Endothelial cell of umbilical vein (primary cell): ENCODE measurements around the gene HDAC7. TPM values are rescaled to one million over a fixed set of nuclear protein-coding genes. Genes with fewer than 3 reads are reported as not detected.

Experiments
- BruUV-seq: library from RNA; stranded (reverse); fragments of 400-500 nt; replicated peaks from 2 replicates; lab custom pipeline; 2021; lab: Mats Ljungman, UMichigan
- CTCF ChIA-PET: fragments of 300-600, 350-600 bp; sonication (Branson Sonifier 250); formaldehyde crosslinking; loops from one replicate; lab custom pipeline; 2021; ENCODE audit warnings: antibody characterized with exemption, inconsistent platforms; lab: Charles Lee
- POLR2A ChIA-PET: fragments of 300-600, 350-600 bp; sonication (Branson Sonifier 250); formaldehyde crosslinking; loops from one replicate; lab custom pipeline; 2021; ENCODE audit warnings: antibody characterized with exemption, inconsistent platforms; lab: Charles Lee
- DNase-seq: peaks from one replicate; pipeline ENCODE4 v3.0.0-alpha.2; 2011; ENCODE audit warnings: low read depth, low spot score
- FAIRE-seq: peaks from 2 replicates; lab custom pipeline; 2011; peaks lifted over from hg19 to GRCh38; lab: Jason Lieb, UNC
- H2AFZ ChIP-seq: 2 replicates; pipeline ENCODE4 v1.6.0; 2012; ENCODE audit warnings: low read depth, low read length, control low read depth, inconsistent platforms
- H3K27ac ChIP-seq: 2 replicates; pipeline ENCODE4 v1.5.1; 2011; ENCODE audit warnings: low read depth, mild to moderate bottlenecking, control low read depth, low read length, moderate library complexity; ENCODE audit not compliant: insufficient read depth
- H3K27me3 ChIP-seq, 2 experiments: 2 replicates each; pipeline versions ENCODE4 v1.6.0 to v1.6.1; 2011; ENCODE audit warnings: low read length in 2 of 2, mixed read lengths in 1 of 2; ENCODE audit not compliant: control insufficient read depth in 2 of 2, insufficient read depth in 2 of 2
- H3K36me3 ChIP-seq, 2 experiments: 2 replicates in 1 of 2; 3 replicates in 1 of 2; pipeline ENCODE4 v1.5.1; 2011; ENCODE audit warnings: low read length in 2 of 2, mild to moderate bottlenecking in 1 of 2, moderate library complexity in 1 of 2; ENCODE audit not compliant: control insufficient read depth in 2 of 2, insufficient read depth in 2 of 2; ENCODE audit errors: extremely low read depth in 1 of 2
- H3K4me1 ChIP-seq: 3 replicates; pipeline ENCODE4 v1.5.1; 2011; ENCODE audit warnings: mild to moderate bottlenecking, low read length; ENCODE audit not compliant: control insufficient read depth, insufficient read depth; ENCODE audit errors: extremely low read depth
- H3K4me2 ChIP-seq: 2 replicates; pipeline ENCODE4 v1.6.1; 2011; ENCODE audit warnings: low read length, control low read depth, mixed read lengths; ENCODE audit not compliant: insufficient read depth
- H3K4me3 ChIP-seq, 3 experiments: fragments of 200-600 bp in 1 of 3; sonication (generic), shearing (Covaris generic) in 1 of 3; replicated peaks in 1 of 3; 2 replicates each; pipeline ENCODE4 v1.5.1; 2011 to 2016; ENCODE audit warnings: control low read depth in 3 of 3, low read length in 3 of 3, mild to moderate bottlenecking in 2 of 3, inconsistent platforms in 1 of 3, low read depth in 1 of 3, moderate library complexity in 1 of 3; ENCODE audit not compliant: insufficient read depth in 1 of 3
- H3K79me2 ChIP-seq: 2 replicates; pipeline ENCODE4 v1.6.0; 2012; ENCODE audit warnings: low read length, inconsistent platforms; ENCODE audit not compliant: control insufficient read depth, insufficient read depth
- H3K9ac ChIP-seq: replicated peaks from 2 replicates; pipeline ENCODE3; 2011; ENCODE audit warnings: low read length, control low read depth; ENCODE audit not compliant: insufficient read depth; ENCODE audit errors: extremely low read depth
- H3K9me1 ChIP-seq: replicated peaks from 3 replicates; pipeline ENCODE4 v1.6.0; 2011; ENCODE audit warnings: mild to moderate bottlenecking, low read length; ENCODE audit not compliant: control insufficient read depth, insufficient read depth; ENCODE audit errors: extremely low read depth
- H3K9me3 ChIP-seq: replicated peaks from 2 replicates; pipeline ENCODE4 v1.5.1; 2012; ENCODE audit warnings: low read length, inconsistent platforms; ENCODE audit not compliant: control insufficient read depth, insufficient read depth
- H4K20me1 ChIP-seq: replicated peaks from 2 replicates; pipeline ENCODE3; 2011; ENCODE audit warnings: mild to moderate bottlenecking, low read length; ENCODE audit not compliant: control insufficient read depth, insufficient read depth; ENCODE audit errors: extremely low read depth
- CTCF ChIP-seq, 2 donors: IDR thresholded peaks; 1 replicate in 1 of 2; 2 replicates in 1 of 2; pipeline ENCODE4 v1.5.1; 2011; ENCODE audit warnings: low read length in 2 of 2, mild to moderate bottlenecking in 2 of 2, moderate library complexity in 2 of 2, control low read depth in 1 of 2, inconsistent platforms in 1 of 2, low read depth in 1 of 2; ENCODE audit not compliant: insufficient read depth in 1 of 2; ENCODE audit errors: extremely low read depth in 1 of 2
- EZH2 ChIP-seq: IDR thresholded peaks from 2 replicates; pipeline ENCODE4 v1.6.1; 2012; ENCODE audit warnings: borderline replicate concordance, low read depth, mild to moderate bottlenecking, moderate library complexity, low read length, inconsistent platforms; ENCODE audit not compliant: severe bottlenecking
- FOS ChIP-seq: IDR thresholded peaks from 2 replicates; pipeline ENCODE4 v1.6.1; 2011; ENCODE audit warnings: mild to moderate bottlenecking, low read length, moderate library complexity, borderline replicate concordance; ENCODE audit not compliant: insufficient read depth
- GATA2 ChIP-seq: IDR thresholded peaks from 2 replicates; pipeline ENCODE4 v1.7.0; 2011; ENCODE audit warnings: low read depth, mild to moderate bottlenecking, moderate library complexity, mixed read lengths, low read length; ENCODE audit not compliant: insufficient read length, insufficient read depth
- JUN ChIP-seq: IDR thresholded peaks from 2 replicates; pipeline ENCODE4 v1.6.1; 2011; ENCODE audit warnings: borderline replicate concordance, low read depth; ENCODE audit not compliant: insufficient read length, insufficient read depth
- MAX ChIP-seq: IDR thresholded peaks from 2 replicates; pipeline ENCODE4 v1.6.1; 2011; ENCODE audit not compliant: insufficient read depth, insufficient read length
- MYC ChIP-seq: IDR thresholded peaks from one replicate; pipeline ENCODE4 v1.6.1; 2011; ENCODE audit warnings: mild to moderate bottlenecking, low read depth, low read length
- POLR2A ChIP-seq: IDR thresholded peaks from 2 replicates; pipeline ENCODE4 v1.6.1; 2012; ENCODE audit warnings: low read depth, mild to moderate bottlenecking, control low read depth, low read length
- POLR2AphosphoS5 ChIP-seq: IDR thresholded peaks from 2 replicates; pipeline ENCODE4 v1.6.1; 2012; ENCODE audit warnings: low read depth, mild to moderate bottlenecking, control low read depth, low read length, moderate library complexity; ENCODE audit not compliant: insufficient read depth
- dilution Hi-C: fragments of 300-500 bp; cut with MboI; formaldehyde crosslinking; loops from one replicate; pipeline ENCODE4 v1.15.0; 2019; ENCODE audit warnings: low sequenced_read_pairs; ENCODE audit not compliant: extremely low pct_ligation_motif_present
- intact Hi-C: fragments of 100-400 bp; cut with micrococcal nuclease; formaldehyde crosslinking; loops from one replicate; pipeline ENCODE4 v1.10.0; 2022
- polyA plus RNA-seq, 4 experiments: library from polyadenylated mRNA; depleted of rRNA in 3 of 4; stranded (reverse) in 3 of 4; unstranded in 1 of 4; fragments of >200 nt; gene quantifications; 2 replicates each; pipeline versions ENCODE4 v1.2.1 to v1.2.3, GENCODE V29; 2011 to 2012; ENCODE audit warnings: missing spikeins in 1 of 4
- total RNA-seq: library from RNA; stranded (reverse); gene quantifications from 2 replicates; pipeline ENCODE4 v1.2.3, GENCODE V29; 2021

The HDAC7 gene
- total and polyA plus RNA-seq, 2 donors (not counting 3 experiments of a cell fraction or from before 2014, with no cell fraction given) = 119 to 249 TPM

- no peaks in the 10 kb centered on the region for H3K9me3 ChIP-seq
Observed at GRCh38 chr12:47785036-47785886, 34.4 kb downstream of the HDAC7 start.

More at GRCh38 chr12:47785036-47785886, 34.4 kb downstream of the HDAC7 start:
- H3K79me2 ChIP-seq = no peaks in the 10 kb centered on the region
- H3K4me2 ChIP-seq = no peak overlapping the region
- no peak overlapping the region for H3K9ac ChIP-seq
- FAIRE-seq (no peak), DNase-seq (no peak)
- POLR2A ChIA-PET = no interaction called here
- H3K36me3 ChIP-seq = peaks cover 40 to 74% of the 10 kb centered on the region in 2 experiments
- no peaks in the 10 kb centered on the region for H4K20me1 ChIP-seq
- H3K9me1 ChIP-seq = no peaks in the 10 kb centered on the region
- no peak overlapping the region for H3K4me3 ChIP-seq
- intact Hi-C loops (no loop called here), dilution Hi-C loops (no loop called here)
- H3K27me3 ChIP-seq = no peaks in the 10 kb centered on the region
- CTCF ChIA-PET = interaction anchor here (0.9 to 10.4 kb wide), 2 partner anchors 31 to 52 kb away, joined by 3 to 244 read pairs; no protein-coding TSS in a partner anchor
- H3K4me1 ChIP-seq = peaks cover 10% of the 10 kb centered on the region
- H3K27ac ChIP-seq = no peak overlapping the region
- no TSS peak for BruUV-seq
- TF ChIP-seq EZH2 (no peak), POLR2AphosphoS5 (no peak), GATA2 (no peak), POLR2A (no peak), FOS (no peak), JUN (no peak), MAX (no peak), MYC (no peak), CTCF (IDR thresholded peaks at IDR 0.05; ENCODE audit: extremely low read depth in 1 of 2, insufficient read depth in 1 of 2, low read depth in 1 of 2, low read length in 2 of 2) (no peak)
- no peak overlapping the region for H2AFZ ChIP-seq
